ENCODE results near the gene PRR3.

- no peak for TF ChIP-seq RARB (CRISPR knock-in tag; IDR thresholded peaks at IDR 0.05)
- no peak for TF ChIP-seq ZFP3 (CRISPR knock-in tag; IDR thresholded peaks at IDR 0.05)
- TF ChIP-seq ZNF8 (CRISPR knock-in tag; IDR thresholded peaks at IDR 0.05) = no peak
- TF ChIP-seq PATZ1 (CRISPR knock-in tag; IDR thresholded peaks at IDR 0.05; ENCODE audit: borderline replicate concordance) = no peak
These were observed 7.0 kb downstream of the PRR3 start for GRCh38 chr6:30564114-30564513.
